Neutrophil (primary cell): ENCODE data around the gene SH3PXD2B.

Experiments
- H3K27ac ChIP-seq: fragments of 200-600 bp; sonication (generic); 2 replicates; pipeline ENCODE4 v1.5.1; 2016; ENCODE audit warnings: mild to moderate bottlenecking, moderate library complexity
- H3K27me3 ChIP-seq: fragments of 200-600 bp; sonication (generic); 2 replicates; pipeline ENCODE4 v1.6.0; 2016; ENCODE audit warnings: mild to moderate bottlenecking
- H3K36me3 ChIP-seq: fragments of 200-600 bp; sonication (generic); 2 replicates; pipeline ENCODE4 v1.5.1; 2017
- H3K4me1 ChIP-seq, 2 experiments: fragments of 200-600 bp in 1 of 2; sonication (generic) in 1 of 2; 1 replicate in 1 of 2; 2 replicates in 1 of 2; pipeline versions ENCODE4 v1.5.1 to v1.6.1; 2013 to 2016; ENCODE audit warnings: low read depth in 1 of 2, low read length in 1 of 2, mild to moderate bottlenecking in 1 of 2, moderate library complexity in 1 of 2; ENCODE audit not compliant: control insufficient read depth in 1 of 2, insufficient read depth in 1 of 2
- H3K4me3 ChIP-seq, 2 experiments: fragments of 200-600 bp in 1 of 2; sonication (generic) in 1 of 2; 1 replicate in 1 of 2; 2 replicates in 1 of 2; pipeline ENCODE4 v1.5.1; 2013 to 2016; ENCODE audit warnings: low read depth in 1 of 2, low read length in 1 of 2, mild to moderate bottlenecking in 1 of 2, moderate library complexity in 1 of 2
- H3K9me3 ChIP-seq: fragments of 200-600 bp; sonication (generic); 2 replicates; pipeline ENCODE4 v1.5.1; 2016
- TF ChIP-seq, protein P1 (sequence below): fragments of 200-600 bp; sonication (generic); IDR thresholded peaks from 2 replicates; pipeline ENCODE4 v1.5.1; 2016; ENCODE audit warnings: antibody characterized with exemption

Gene SH3PXD2B

GRCh38 chr5:172344855-172345409 is 109.4 kb downstream of the SH3PXD2B start:
- H3K27ac ChIP-seq, result no peak overlapping the region
- TF ChIP-seq, protein P1, sequence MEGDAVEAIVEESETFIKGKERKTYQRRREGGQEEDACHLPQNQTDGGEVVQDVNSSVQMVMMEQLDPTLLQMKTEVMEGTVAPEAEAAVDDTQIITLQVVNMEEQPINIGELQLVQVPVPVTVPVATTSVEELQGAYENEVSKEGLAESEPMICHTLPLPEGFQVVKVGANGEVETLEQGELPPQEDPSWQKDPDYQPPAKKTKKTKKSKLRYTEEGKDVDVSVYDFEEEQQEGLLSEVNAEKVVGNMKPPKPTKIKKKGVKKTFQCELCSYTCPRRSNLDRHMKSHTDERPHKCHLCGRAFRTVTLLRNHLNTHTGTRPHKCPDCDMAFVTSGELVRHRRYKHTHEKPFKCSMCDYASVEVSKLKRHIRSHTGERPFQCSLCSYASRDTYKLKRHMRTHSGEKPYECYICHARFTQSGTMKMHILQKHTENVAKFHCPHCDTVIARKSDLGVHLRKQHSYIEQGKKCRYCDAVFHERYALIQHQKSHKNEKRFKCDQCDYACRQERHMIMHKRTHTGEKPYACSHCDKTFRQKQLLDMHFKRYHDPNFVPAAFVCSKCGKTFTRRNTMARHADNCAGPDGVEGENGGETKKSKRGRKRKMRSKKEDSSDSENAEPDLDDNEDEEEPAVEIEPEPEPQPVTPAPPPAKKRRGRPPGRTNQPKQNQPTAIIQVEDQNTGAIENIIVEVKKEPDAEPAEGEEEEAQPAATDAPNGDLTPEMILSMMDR, result no peak
- H3K9me3 ChIP-seq, result no peaks in the 10 kb centered on the region
- no peaks in the 10 kb centered on the region for H3K4me1 ChIP-seq
- H3K4me3 ChIP-seq, result no peak overlapping the region
- H3K27me3 ChIP-seq, result no peaks in the 10 kb centered on the region
- H3K36me3 ChIP-seq, result no peaks in the 10 kb centered on the region

DNA sequence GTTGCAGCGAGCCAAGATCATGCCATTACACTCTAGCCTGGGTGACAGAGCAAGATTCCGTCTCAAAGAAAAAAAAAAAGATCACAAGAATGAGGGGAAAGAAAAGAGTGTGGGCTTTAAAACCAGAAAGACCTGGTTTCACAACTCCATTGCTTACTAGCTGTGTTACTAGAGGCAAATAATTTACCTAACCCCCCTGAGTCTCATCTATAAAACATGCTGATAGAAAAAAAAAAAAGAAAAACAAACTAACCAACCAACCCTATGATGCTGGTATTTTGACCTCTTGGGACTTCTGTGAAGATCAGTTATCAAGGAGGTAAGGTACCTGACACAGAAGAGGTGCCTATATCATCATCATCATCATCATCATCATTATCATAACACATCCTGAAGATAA is 110.6 kb downstream of the SH3PXD2B start:
- no peaks in the 10 kb centered on the region for H3K27me3 ChIP-seq
- no peak overlapping the region for H3K4me3 ChIP-seq
- H3K27ac ChIP-seq, result no peak overlapping the region
- H3K9me3 ChIP-seq, result no peaks in the 10 kb centered on the region
- TF ChIP-seq, protein P1, result no peak
- H3K36me3 ChIP-seq, result no peaks in the 10 kb centered on the region
- H3K4me1 ChIP-seq, result no peaks in the 10 kb centered on the region

- H3K36me3 ChIP-seq, result no peaks in the 10 kb centered on the region
Observed at GRCh38 chr5:172342918-172343317, 111.4 kb downstream of the SH3PXD2B start.

DNA sequence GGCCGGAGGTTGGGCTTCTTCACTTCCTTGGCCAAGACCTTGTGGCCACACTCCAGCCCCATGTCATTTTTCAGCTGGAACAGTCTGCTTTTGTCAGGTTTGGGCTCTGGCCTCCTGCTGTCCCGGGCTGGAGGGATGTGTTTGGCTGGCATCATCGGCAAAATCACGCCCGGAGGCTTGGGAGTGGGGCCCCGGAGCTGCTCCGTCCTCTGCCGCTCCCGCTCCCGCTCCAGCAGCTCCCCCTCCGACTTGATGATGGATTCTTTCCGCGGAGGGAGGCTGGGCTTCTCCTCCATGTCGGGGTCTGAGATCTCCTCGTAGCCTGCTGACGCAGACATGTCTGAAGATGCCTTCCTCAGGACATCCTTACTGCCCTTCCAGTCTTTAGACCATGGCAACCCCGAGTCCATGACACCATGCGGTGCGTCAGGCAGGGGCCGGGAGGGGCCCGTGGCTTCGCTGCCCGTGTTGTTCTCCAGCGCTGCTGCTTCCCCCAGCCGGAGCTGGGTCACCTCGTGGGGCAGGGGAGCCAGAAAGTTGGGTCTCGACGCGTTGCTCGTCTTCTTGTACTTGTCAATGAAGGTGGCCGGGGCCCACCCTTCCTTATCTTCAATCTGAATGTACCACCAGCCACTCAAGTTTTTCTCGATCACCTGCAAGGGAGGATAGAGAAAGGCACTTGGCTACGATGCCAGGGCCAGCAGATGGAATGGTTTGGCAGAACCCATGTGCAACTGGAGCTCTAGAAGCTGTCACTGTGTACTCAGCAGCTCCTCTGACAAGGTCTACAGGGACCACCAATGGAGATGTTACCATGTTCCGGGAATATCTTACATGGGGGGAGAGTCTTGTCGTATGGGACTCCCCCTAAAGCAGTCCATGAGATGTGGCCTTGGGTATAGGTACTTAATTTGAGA is 114.8 kb downstream of the SH3PXD2B start:
- no peaks in the 10 kb centered on the region for H3K9me3 ChIP-seq
- H3K27me3 ChIP-seq, result no peaks in the 10 kb centered on the region
- H3K4me3 ChIP-seq, result no peak overlapping the region
- no peak overlapping the region for H3K27ac ChIP-seq
- H3K36me3 ChIP-seq, result no peaks in the 10 kb centered on the region
- TF ChIP-seq, protein P1, result no peak
- H3K4me1 ChIP-seq, result no peaks in the 10 kb centered on the region

More at GRCh38 chr5:172342918-172343317, 111.4 kb downstream of the SH3PXD2B start:
- Histone ChIP-seq H3K27ac (no peak overlapping the region), H3K27me3 (no peaks in the 10 kb centered on the region), H3K9me3 (no peaks in the 10 kb centered on the region), H3K4me3 (no peak overlapping the region), H3K4me1 (no peaks in the 10 kb centered on the region)
- TF ChIP-seq, protein P1, result no peak

DNA sequence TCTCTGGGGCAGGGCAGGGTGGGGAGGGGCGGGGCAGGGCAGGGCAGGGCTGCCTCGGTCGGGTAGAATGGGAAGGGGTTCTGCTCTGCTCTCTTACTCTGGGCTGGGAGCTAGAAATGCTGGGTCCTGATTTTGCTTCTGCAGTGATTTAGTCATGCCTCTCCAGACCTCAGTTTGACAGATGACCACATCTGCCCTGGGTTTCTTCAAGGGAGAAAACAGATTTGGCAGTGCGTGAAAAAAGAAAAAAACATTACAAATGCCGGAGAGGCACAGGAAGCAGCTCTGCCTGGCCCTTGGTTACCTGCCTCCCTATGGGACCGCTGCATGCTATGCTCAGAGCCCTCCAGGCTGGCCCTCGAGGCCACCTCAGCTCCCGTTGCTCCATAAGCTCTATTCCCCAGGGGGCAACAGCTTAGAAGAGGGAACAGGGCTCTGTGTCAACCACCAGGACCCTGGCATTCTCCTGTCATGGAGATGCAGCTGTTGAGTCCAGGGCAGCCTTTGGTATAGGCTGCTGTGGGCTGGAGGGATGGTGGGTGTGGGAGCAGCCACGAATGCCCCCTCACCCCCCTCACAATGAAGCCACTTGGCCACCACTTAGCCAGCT is 117.5 kb downstream of the SH3PXD2B start:
- TF ChIP-seq, protein P1, result no peak
- no peaks in the 10 kb centered on the region for H3K27me3 ChIP-seq
- H3K4me1 ChIP-seq, result peaks cover 0 to 3% of the 10 kb centered on the region in 2 experiments
- H3K4me3 ChIP-seq, result no peak overlapping the region
- H3K36me3 ChIP-seq, result no peaks in the 10 kb centered on the region
- H3K9me3 ChIP-seq, result no peaks in the 10 kb centered on the region
- H3K27ac ChIP-seq, result no peak overlapping the region
